Measurements from ENCODE around the gene NAIP.
"Not testable (repeated sequence)": the region's sequence is repeated elsewhere in the genome, so short reads cannot be mapped to it uniquely, and the experiment has no call there.

Gene NAIP

GRCh38 chr5:71014176-71014575 is 11.0 kb downstream of the NAIP start:
- Histone ChIP-seq H3K9me3 (ENCODE audit: insufficient read depth, low read length) (no peaks in the 10 kb centered on the region), H3K4me1 (ENCODE audit: insufficient read depth, insufficient read length) (no peaks in the 10 kb centered on the region), H3K4me3 (ENCODE audit: insufficient read length, low read depth) (no peak overlapping the region), H3K27me3 (ENCODE audit: insufficient read depth, insufficient read length) (no peaks in the 10 kb centered on the region), H3K9ac (ENCODE audit: insufficient read length, low read depth) (no peak overlapping the region), H3K36me3 (ENCODE audit: insufficient read depth, insufficient read length, low read length) (no peaks in the 10 kb centered on the region)
- no peak for DNase-seq (ENCODE audit: low read depth, low spot score)
- TF ChIP-seq YY1 (IDR thresholded peaks at IDR 0.05; ENCODE audit: insufficient read depth, insufficient read length) = no peak
- TF ChIP-seq SUZ12 (IDR thresholded peaks at IDR 0.05; ENCODE audit: extremely low read depth, insufficient read depth, insufficient read length) = no peak
- no peak for TF ChIP-seq ZNF274 (IDR thresholded peaks at IDR 0.05; ENCODE audit: low read depth, low read length)

GRCh38 chr5:71013575-71013974 is 11.6 kb downstream of the NAIP start:
- DNase-seq (ENCODE audit: low read depth, low spot score) = no peak
- no peak for TF ChIP-seq ZNF274 (IDR thresholded peaks at IDR 0.05; ENCODE audit: low read depth, low read length)
- no peak for TF ChIP-seq SUZ12 (IDR thresholded peaks at IDR 0.05; ENCODE audit: extremely low read depth, insufficient read depth, insufficient read length)
- no peak for TF ChIP-seq YY1 (IDR thresholded peaks at IDR 0.05; ENCODE audit: insufficient read depth, insufficient read length)
- H3K9me3 ChIP-seq (ENCODE audit: insufficient read depth, low read length) = no peaks in the 10 kb centered on the region
- no peaks in the 10 kb centered on the region for H3K4me1 ChIP-seq (ENCODE audit: insufficient read depth, insufficient read length)
- H3K27me3 ChIP-seq (ENCODE audit: insufficient read depth, insufficient read length) = no peaks in the 10 kb centered on the region
- H3K4me3 ChIP-seq (ENCODE audit: insufficient read length, low read depth) = no peak overlapping the region
- no peak overlapping the region for H3K9ac ChIP-seq (ENCODE audit: insufficient read length, low read depth)
- no peaks in the 10 kb centered on the region for H3K36me3 ChIP-seq (ENCODE audit: insufficient read depth, insufficient read length, low read length)

- H3K9ac ChIP-seq (ENCODE audit: insufficient read length, low read depth) = no peak overlapping the region
- no peaks in the 10 kb centered on the region for H3K27me3 ChIP-seq (ENCODE audit: insufficient read depth, insufficient read length)
- no peaks in the 10 kb centered on the region for H3K4me1 ChIP-seq (ENCODE audit: insufficient read depth, insufficient read length)
- DNase-seq (ENCODE audit: low read depth, low spot score) = no peak
- H3K9me3 ChIP-seq (ENCODE audit: insufficient read depth, low read length) = no peaks in the 10 kb centered on the region
- H3K36me3 ChIP-seq (ENCODE audit: insufficient read depth, insufficient read length, low read length) = no peaks in the 10 kb centered on the region
- no peak for TF ChIP-seq YY1 (IDR thresholded peaks at IDR 0.05; ENCODE audit: insufficient read depth, insufficient read length)
- no peak for TF ChIP-seq ZNF274 (IDR thresholded peaks at IDR 0.05; ENCODE audit: low read depth, low read length)
- TF ChIP-seq SUZ12 (IDR thresholded peaks at IDR 0.05; ENCODE audit: extremely low read depth, insufficient read depth, insufficient read length) = no peak
- no peak overlapping the region for H3K4me3 ChIP-seq (ENCODE audit: insufficient read length, low read depth)
These were observed 13.8 kb downstream of the NAIP start for GRCh38 chr5:71011194-71011792.

- not testable (repeated sequence) for H3K4me1 ChIP-seq (ENCODE audit: insufficient read depth, insufficient read length); H3K9ac ChIP-seq (ENCODE audit: insufficient read length, low read depth); H3K27me3 ChIP-seq (ENCODE audit: insufficient read depth, insufficient read length); H3K36me3 ChIP-seq (ENCODE audit: insufficient read depth, insufficient read length, low read length); H3K9me3 ChIP-seq (ENCODE audit: insufficient read depth, low read length); DNase-seq (ENCODE audit: low read depth, low spot score); H3K4me3 ChIP-seq (ENCODE audit: insufficient read length, low read depth)
These were observed 18.2 kb downstream of the NAIP start for GRCh38 chr5:71006983-71007382.

GRCh38 chr5:70984882-70985281 is 40.3 kb downstream of the NAIP start:
- not testable (repeated sequence) for H3K4me3 ChIP-seq (ENCODE audit: insufficient read length, low read depth); H3K4me1 ChIP-seq (ENCODE audit: insufficient read depth, insufficient read length); H3K9me3 ChIP-seq (ENCODE audit: insufficient read depth, low read length); H3K36me3 ChIP-seq (ENCODE audit: insufficient read depth, insufficient read length, low read length); H3K27me3 ChIP-seq (ENCODE audit: insufficient read depth, insufficient read length); DNase-seq (ENCODE audit: low read depth, low spot score); H3K9ac ChIP-seq (ENCODE audit: insufficient read length, low read depth)

- not testable (repeated sequence) for H3K9ac ChIP-seq (ENCODE audit: insufficient read length, low read depth)
These were observed 57.9 kb downstream of the NAIP start for GRCh38 chr5:70967220-70967619.

GRCh38 chr5:70964531-70964930 is 60.6 kb downstream of the NAIP start:
- H3K36me3 ChIP-seq (ENCODE audit: insufficient read depth, insufficient read length, low read length); H3K9ac ChIP-seq (ENCODE audit: insufficient read length, low read depth); H3K27me3 ChIP-seq (ENCODE audit: insufficient read depth, insufficient read length); H3K4me3 ChIP-seq (ENCODE audit: insufficient read length, low read depth); DNase-seq (ENCODE audit: low read depth, low spot score); H3K4me1 ChIP-seq (ENCODE audit: insufficient read depth, insufficient read length); H3K9me3 ChIP-seq (ENCODE audit: insufficient read depth, low read length): not testable (repeated sequence)

More at GRCh38 chr5:70967220-70967619, 57.9 kb downstream of the NAIP start:
- DNase-seq (ENCODE audit: low read depth, low spot score); H3K4me3 ChIP-seq (ENCODE audit: insufficient read length, low read depth); H3K4me1 ChIP-seq (ENCODE audit: insufficient read depth, insufficient read length); H3K36me3 ChIP-seq (ENCODE audit: insufficient read depth, insufficient read length, low read length); H3K9me3 ChIP-seq (ENCODE audit: insufficient read depth, low read length); H3K27me3 ChIP-seq (ENCODE audit: insufficient read depth, insufficient read length): not testable (repeated sequence)

- H3K4me3 ChIP-seq (ENCODE audit: insufficient read length, low read depth); H3K9ac ChIP-seq (ENCODE audit: insufficient read length, low read depth); H3K4me1 ChIP-seq (ENCODE audit: insufficient read depth, insufficient read length); H3K9me3 ChIP-seq (ENCODE audit: insufficient read depth, low read length); H3K27me3 ChIP-seq (ENCODE audit: insufficient read depth, insufficient read length); DNase-seq (ENCODE audit: low read depth, low spot score); H3K36me3 ChIP-seq (ENCODE audit: insufficient read depth, insufficient read length, low read length): not testable (repeated sequence)
These were observed 72.1 kb downstream of the NAIP start for GRCh38 chr5:70953068-70953467.

GRCh38 chr5:70932560-70932959 is 92.6 kb downstream of the NAIP start:
- not testable (repeated sequence) for H3K4me3 ChIP-seq (ENCODE audit: insufficient read length, low read depth); H3K4me1 ChIP-seq (ENCODE audit: insufficient read depth, insufficient read length); H3K36me3 ChIP-seq (ENCODE audit: insufficient read depth, insufficient read length, low read length); H3K27me3 ChIP-seq (ENCODE audit: insufficient read depth, insufficient read length); DNase-seq (ENCODE audit: low read depth, low spot score); H3K9me3 ChIP-seq (ENCODE audit: insufficient read depth, low read length); H3K9ac ChIP-seq (ENCODE audit: insufficient read length, low read depth)

- H3K36me3 ChIP-seq (ENCODE audit: insufficient read depth, insufficient read length, low read length); DNase-seq (ENCODE audit: low read depth, low spot score); H3K9ac ChIP-seq (ENCODE audit: insufficient read length, low read depth); H3K4me1 ChIP-seq (ENCODE audit: insufficient read depth, insufficient read length); H3K4me3 ChIP-seq (ENCODE audit: insufficient read length, low read depth); H3K27me3 ChIP-seq (ENCODE audit: insufficient read depth, insufficient read length); H3K9me3 ChIP-seq (ENCODE audit: insufficient read depth, low read length): not testable (repeated sequence)
These were observed 93.3 kb downstream of the NAIP start for GRCh38 chr5:70931709-70932368.

- not testable (repeated sequence) for H3K36me3 ChIP-seq (ENCODE audit: insufficient read depth, insufficient read length, low read length); H3K9me3 ChIP-seq (ENCODE audit: insufficient read depth, low read length); DNase-seq (ENCODE audit: low read depth, low spot score); H3K4me3 ChIP-seq (ENCODE audit: insufficient read length, low read depth); H3K9ac ChIP-seq (ENCODE audit: insufficient read length, low read depth); H3K4me1 ChIP-seq (ENCODE audit: insufficient read depth, insufficient read length); H3K27me3 ChIP-seq (ENCODE audit: insufficient read depth, insufficient read length)
These were observed 100.0 kb downstream of the NAIP start for GRCh38 chr5:70925211-70925562.
